Peyer's patch (tissue), 4 donors: ENCODE data around the gene KIR3DL3. TPM values are rescaled to one million over a fixed set of nuclear protein-coding genes. Genes with fewer than 3 reads are reported as not detected.
"Not testable (repeated sequence)": the region's sequence is repeated elsewhere in the genome, so short reads cannot be mapped to it uniquely, and the experiment has no call there.

Source experiments
- DNase-seq, 3 donors: peaks; one replicate each; pipeline ENCODE4 v3.0.0-alpha.2; 2017 to 2019
- H3K27ac ChIP-seq, 4 donors: fragments of 200-600 bp; sonication (generic); one replicate each; pipeline ENCODE4 v1.5.1; 2016 to 2019
- H3K27me3 ChIP-seq, 2 donors: fragments of 200-600 bp; sonication (generic); one replicate each; pipeline ENCODE4 v1.5.1; 2019
- H3K36me3 ChIP-seq, 3 donors: fragments of 200-600 bp; sonication (generic); one replicate each; pipeline ENCODE4 v1.5.1; 2016 to 2019
- H3K4me1 ChIP-seq, 4 donors: fragments of 200-600 bp; sonication (generic); one replicate each; pipeline ENCODE4 v1.5.1; 2016 to 2019
- H3K4me3 ChIP-seq, 4 donors: fragments of 200-600 bp; sonication (generic); 1 replicate in 3 of 4; 2 replicates in 1 of 4; pipeline ENCODE4 v1.5.1; 2016 to 2019; ENCODE audit warnings: mild to moderate bottlenecking in 1 of 4
- H3K9me3 ChIP-seq, 4 donors: fragments of 200-600 bp; sonication (generic); one replicate each; pipeline ENCODE4 v1.5.1; 2016 to 2019; ENCODE audit warnings: mild to moderate bottlenecking in 1 of 4
- POLR2A ChIP-seq, 2 donors: fragments of 450-650 bp; IDR thresholded peaks; one replicate each; pipeline ENCODE4 v1.5.1; 2017; ENCODE audit warnings: antibody characterized with exemption in 2 of 2, mild to moderate bottlenecking in 2 of 2, moderate library complexity in 2 of 2
- total RNA-seq, 4 donors: library from RNA; depleted of rRNA; stranded (reverse); fragments of >200 nt; gene quantifications; one replicate each; pipeline ENCODE4 v1.1.0, GENCODE V29; 2016
- TF ChIP-seq, protein P1 (sequence below), 6 experiments: fragments of 450-650 bp in 4 of 6; fragments of 200-600 bp in 2 of 6; sonication (generic) in 1 of 6; IDR thresholded peaks; one replicate each; pipeline ENCODE4 v1.5.1; 2017 to 2019; ENCODE audit warnings: antibody characterized with exemption in 6 of 6, mild to moderate bottlenecking in 3 of 6, moderate library complexity in 1 of 6

Gene KIR3DL3
- total RNA-seq, 4 donors from 2014 or later, result not detected

GRCh38 chr19:54691582-54692297, 32.5 kb upstream of the KIR3DL3 start:
- peaks cover 0 to 3% (median 0%) of the 10 kb centered on the region in 4 donors for H3K9me3 ChIP-seq
- H3K4me1 ChIP-seq, result no peaks in the 10 kb centered on the region
- H3K36me3 ChIP-seq, result no peaks in the 10 kb centered on the region
- no peak overlapping the region for H3K4me3 ChIP-seq
- no peak overlapping the region for H3K27ac ChIP-seq
- TF ChIP-seq, protein P1, sequence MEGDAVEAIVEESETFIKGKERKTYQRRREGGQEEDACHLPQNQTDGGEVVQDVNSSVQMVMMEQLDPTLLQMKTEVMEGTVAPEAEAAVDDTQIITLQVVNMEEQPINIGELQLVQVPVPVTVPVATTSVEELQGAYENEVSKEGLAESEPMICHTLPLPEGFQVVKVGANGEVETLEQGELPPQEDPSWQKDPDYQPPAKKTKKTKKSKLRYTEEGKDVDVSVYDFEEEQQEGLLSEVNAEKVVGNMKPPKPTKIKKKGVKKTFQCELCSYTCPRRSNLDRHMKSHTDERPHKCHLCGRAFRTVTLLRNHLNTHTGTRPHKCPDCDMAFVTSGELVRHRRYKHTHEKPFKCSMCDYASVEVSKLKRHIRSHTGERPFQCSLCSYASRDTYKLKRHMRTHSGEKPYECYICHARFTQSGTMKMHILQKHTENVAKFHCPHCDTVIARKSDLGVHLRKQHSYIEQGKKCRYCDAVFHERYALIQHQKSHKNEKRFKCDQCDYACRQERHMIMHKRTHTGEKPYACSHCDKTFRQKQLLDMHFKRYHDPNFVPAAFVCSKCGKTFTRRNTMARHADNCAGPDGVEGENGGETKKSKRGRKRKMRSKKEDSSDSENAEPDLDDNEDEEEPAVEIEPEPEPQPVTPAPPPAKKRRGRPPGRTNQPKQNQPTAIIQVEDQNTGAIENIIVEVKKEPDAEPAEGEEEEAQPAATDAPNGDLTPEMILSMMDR (IDR thresholded peaks at IDR 0.05), result no peak
- no peak for TF ChIP-seq POLR2A (IDR thresholded peaks at IDR 0.05)
- no peaks in the 10 kb centered on the region for H3K27me3 ChIP-seq
- DNase-seq, result no peak

DNA sequence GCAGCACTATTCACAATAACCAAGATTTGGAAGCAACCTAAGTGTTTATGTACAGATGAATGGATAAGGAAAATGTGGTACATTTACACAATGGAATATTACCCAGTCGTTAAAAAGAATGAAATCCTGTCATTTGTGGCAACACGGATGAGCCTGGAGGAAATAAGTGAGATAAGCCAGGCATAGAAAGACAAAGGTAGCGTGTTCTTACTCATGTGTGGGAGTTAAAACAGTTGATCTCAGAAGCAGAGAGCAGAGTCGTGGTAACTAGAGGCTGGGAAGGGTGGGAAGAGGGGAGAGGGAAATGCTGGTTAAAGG, 32.0 kb upstream of the KIR3DL3 start:
- H3K4me3 ChIP-seq, result no peak overlapping the region
- H3K4me1 ChIP-seq, result no peaks in the 10 kb centered on the region
- no peaks in the 10 kb centered on the region for H3K27me3 ChIP-seq
- peaks cover 0 to 3% (median 0%) of the 10 kb centered on the region in 4 donors for H3K9me3 ChIP-seq
- TF ChIP-seq, protein P1 (IDR thresholded peaks at IDR 0.05), result no peak
- no peak for TF ChIP-seq POLR2A (IDR thresholded peaks at IDR 0.05)
- no peak for DNase-seq
- no peak overlapping the region for H3K27ac ChIP-seq
- no peaks in the 10 kb centered on the region for H3K36me3 ChIP-seq

DNA sequence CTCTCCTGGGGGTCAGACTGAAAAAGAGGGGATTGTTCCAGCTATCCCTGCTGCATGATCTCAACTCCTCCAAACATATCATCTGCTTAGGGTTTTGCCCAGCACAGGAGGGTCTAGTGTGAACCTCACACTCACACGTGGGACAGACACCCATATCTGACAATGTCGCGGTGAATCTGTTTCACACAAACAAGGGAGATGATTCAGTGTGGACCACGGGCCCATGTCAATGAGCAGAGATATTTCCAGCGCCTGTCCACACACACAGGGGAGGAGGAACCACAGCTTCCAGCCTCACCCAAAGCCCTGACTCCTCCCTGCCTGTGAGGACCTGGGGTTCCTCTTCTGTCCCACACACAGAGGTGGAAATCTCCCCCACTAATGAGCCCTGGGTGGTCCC, 29.6 kb upstream of the KIR3DL3 start:
- Histone ChIP-seq H3K27ac (no peak overlapping the region), H3K36me3 (no peaks in the 10 kb centered on the region), H3K4me1 (no peaks in the 10 kb centered on the region), H3K4me3 (no peak overlapping the region), H3K27me3 (no peaks in the 10 kb centered on the region), H3K9me3 (peaks cover 0 to 3% (median 0%) of the 10 kb centered on the region in 4 donors)
- TF ChIP-seq, protein P1 (IDR thresholded peaks at IDR 0.05), result no peak
- TF ChIP-seq POLR2A (IDR thresholded peaks at IDR 0.05), result no peak
- no peak for DNase-seq

DNA sequence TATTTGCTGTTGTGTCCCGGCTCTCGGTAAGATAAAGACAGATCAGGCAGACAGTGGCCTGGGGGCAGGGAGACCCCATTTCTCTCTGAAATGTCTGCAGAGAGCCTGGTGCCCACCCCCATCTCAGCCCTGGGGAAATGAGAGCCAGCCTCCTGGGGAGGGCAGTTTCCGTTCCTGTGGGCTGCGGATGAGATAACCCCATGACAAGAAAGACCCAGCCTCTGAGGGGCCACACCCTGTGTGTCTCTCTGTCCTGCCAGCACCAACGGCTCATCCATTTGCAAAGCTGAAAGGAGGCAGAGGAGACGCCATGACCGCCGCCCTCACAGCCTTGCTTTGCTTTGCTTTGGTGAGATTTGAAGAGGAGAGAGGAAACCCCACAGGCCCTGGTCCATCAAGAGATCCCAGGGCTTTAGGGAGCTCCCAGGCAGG, 28.1 kb upstream of the KIR3DL3 start:
- TF ChIP-seq, protein P1 (IDR thresholded peaks at IDR 0.05), result no peak
- TF ChIP-seq POLR2A (IDR thresholded peaks at IDR 0.05), result no peak
- Histone ChIP-seq H3K27ac (no peak overlapping the region), H3K36me3 (no peaks in the 10 kb centered on the region), H3K4me1 (no peaks in the 10 kb centered on the region), H3K27me3 (no peaks in the 10 kb centered on the region), H3K4me3 (no peak overlapping the region), H3K9me3 (peaks cover 0 to 3% (median 0%) of the 10 kb centered on the region in 4 donors)
- DNase-seq, result no peak

DNA sequence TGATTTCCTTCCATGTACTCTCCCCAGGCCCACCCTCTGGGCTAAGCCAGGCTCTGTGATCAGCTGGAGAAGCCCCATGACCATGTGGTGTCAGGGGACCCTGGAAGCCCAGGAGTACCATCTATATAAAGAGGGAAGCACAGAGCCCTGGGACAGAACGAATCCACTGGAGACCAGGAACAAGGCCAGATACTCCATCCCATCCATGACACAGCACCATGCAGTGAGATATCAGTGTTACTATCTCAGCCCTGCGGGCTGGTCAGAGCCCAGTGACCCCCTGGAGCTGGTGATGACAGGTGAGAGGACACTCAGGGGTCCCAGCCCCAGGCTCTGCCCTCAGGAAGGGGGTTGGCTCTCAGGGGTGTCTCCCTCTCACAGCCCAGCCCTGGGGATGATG, 27.5 kb upstream of the KIR3DL3 start:
- DNase-seq, result no peak
- Histone ChIP-seq H3K27me3 (no peaks in the 10 kb centered on the region), H3K27ac (no peak overlapping the region), H3K9me3 (peaks cover 0 to 3% (median 0%) of the 10 kb centered on the region in 4 donors), H3K36me3 (no peaks in the 10 kb centered on the region), H3K4me1 (no peaks in the 10 kb centered on the region), H3K4me3 (no peak overlapping the region)
- TF ChIP-seq, protein P1 (IDR thresholded peaks at IDR 0.05), result no peak
- no peak for TF ChIP-seq POLR2A (IDR thresholded peaks at IDR 0.05)

DNA sequence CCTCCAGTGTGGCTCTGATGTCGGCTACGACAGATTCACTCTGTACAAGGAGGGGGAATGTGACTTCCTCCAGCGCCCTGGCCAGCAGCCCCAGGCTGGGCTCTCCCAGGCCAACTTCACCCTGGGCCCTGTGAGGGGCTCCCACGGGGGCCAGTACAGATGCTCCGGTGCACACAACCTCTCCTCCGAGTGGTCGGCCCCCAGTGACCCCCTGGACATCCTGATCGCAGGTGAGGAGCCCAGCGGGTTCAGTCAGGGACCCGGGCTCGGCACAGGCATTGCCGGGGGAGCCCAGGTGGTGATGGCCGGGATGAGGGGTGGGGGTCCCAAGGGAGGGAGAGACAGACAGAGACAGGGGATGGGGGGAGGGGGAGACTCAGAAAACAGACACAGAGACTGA, 26.5 kb upstream of the KIR3DL3 start:
- not testable (repeated sequence) for H3K27me3 ChIP-seq, H3K4me3 ChIP-seq, H3K36me3 ChIP-seq, DNase-seq, H3K9me3 ChIP-seq, H3K27ac ChIP-seq, H3K4me1 ChIP-seq
